SH-SY5Y (cell line): ENCODE measurements around the gene OR8B12.

Experiments used
- GATA2 ChIP-seq: IDR thresholded peaks from 2 replicates; pipeline ENCODE4 v1.6.1; 2011; ENCODE audit warnings: mild to moderate bottlenecking, low read depth, low read length
- GATA3 ChIP-seq: IDR thresholded peaks from 2 replicates; pipeline ENCODE4 v1.6.1; 2011; ENCODE audit warnings: low read depth, mild to moderate bottlenecking, low read length, moderate library complexity

GRCh38 chr11:124533626-124534025 lies 9.8 kb downstream of the OR8B12 start:
- TF ChIP-seq GATA3, result no peak
- no peak for TF ChIP-seq GATA2
